GM13977 (cell line): ENCODE measurements around the gene ACRV1.
"Not testable (repeated sequence)": the region's sequence is repeated elsewhere in the genome, so short reads cannot be mapped to it uniquely, and the experiment has no call there.

Source experiments
- DNase-seq: peaks from one replicate; pipeline ENCODE4 v3.0.0; 2012; ENCODE audit warnings: low spot score
- in situ Hi-C: fragments of 300-500 bp; cut with MboI; formaldehyde crosslinking; loops from one replicate; pipeline ENCODE4 v1.12.0; 2022; ENCODE audit warnings: low sequenced_read_pairs, low pct_unique_long_range_greater_than_20kb, mixed read lengths, inconsistent platforms; ENCODE audit not compliant: unreplicated experiment
- TF ChIP-seq, protein P1 (sequence below): IDR thresholded peaks from 2 replicates; pipeline ENCODE4 v1.5.1; 2012; ENCODE audit warnings: mild to moderate bottlenecking, control low read depth; ENCODE audit not compliant: insufficient read depth; ENCODE audit errors: extremely low read depth, missing control alignments

ACRV1 gene

GRCh38 chr11:125680747-125681146 is at the start of gene ACRV1:
TSS of gene ACRV1 (minus strand) at chr11:125680847. CDS start at chr11:125680780, 67 bp downstream.
- in situ Hi-C loops: no loop called here
- DNase-seq: no peak
- TF ChIP-seq, protein P1, sequence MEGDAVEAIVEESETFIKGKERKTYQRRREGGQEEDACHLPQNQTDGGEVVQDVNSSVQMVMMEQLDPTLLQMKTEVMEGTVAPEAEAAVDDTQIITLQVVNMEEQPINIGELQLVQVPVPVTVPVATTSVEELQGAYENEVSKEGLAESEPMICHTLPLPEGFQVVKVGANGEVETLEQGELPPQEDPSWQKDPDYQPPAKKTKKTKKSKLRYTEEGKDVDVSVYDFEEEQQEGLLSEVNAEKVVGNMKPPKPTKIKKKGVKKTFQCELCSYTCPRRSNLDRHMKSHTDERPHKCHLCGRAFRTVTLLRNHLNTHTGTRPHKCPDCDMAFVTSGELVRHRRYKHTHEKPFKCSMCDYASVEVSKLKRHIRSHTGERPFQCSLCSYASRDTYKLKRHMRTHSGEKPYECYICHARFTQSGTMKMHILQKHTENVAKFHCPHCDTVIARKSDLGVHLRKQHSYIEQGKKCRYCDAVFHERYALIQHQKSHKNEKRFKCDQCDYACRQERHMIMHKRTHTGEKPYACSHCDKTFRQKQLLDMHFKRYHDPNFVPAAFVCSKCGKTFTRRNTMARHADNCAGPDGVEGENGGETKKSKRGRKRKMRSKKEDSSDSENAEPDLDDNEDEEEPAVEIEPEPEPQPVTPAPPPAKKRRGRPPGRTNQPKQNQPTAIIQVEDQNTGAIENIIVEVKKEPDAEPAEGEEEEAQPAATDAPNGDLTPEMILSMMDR: no peak

- in situ Hi-C loops: no loop called here
- no peak for DNase-seq
- TF ChIP-seq, protein P1: no peak
These were observed 48.3 kb upstream of the ACRV1 start for GRCh38 chr11:125728969-125729368.

DNA sequence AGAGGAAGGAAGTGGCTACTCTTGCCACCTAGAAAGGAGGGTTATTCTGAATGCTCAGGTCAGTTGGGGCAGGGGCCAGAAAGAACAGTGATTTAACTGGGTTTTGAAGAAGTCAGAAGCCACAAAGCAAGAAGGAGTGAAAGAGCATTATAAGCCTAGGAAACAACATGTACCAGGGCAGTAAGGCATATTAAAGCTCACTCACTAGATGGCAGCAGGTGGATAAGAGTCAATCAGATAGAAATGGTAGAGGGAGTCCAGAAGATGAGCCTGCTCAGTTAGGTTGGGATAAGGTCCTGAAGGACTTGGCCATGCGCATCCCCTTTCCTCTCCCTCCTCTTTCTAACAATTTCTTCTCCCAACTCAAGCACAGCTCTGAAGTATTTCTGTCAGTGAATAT is 43.5 kb upstream of the ACRV1 start:
- in situ Hi-C loops: no loop called here
- no peak for DNase-seq
- TF ChIP-seq, protein P1: peak; percentile 16

DNA sequence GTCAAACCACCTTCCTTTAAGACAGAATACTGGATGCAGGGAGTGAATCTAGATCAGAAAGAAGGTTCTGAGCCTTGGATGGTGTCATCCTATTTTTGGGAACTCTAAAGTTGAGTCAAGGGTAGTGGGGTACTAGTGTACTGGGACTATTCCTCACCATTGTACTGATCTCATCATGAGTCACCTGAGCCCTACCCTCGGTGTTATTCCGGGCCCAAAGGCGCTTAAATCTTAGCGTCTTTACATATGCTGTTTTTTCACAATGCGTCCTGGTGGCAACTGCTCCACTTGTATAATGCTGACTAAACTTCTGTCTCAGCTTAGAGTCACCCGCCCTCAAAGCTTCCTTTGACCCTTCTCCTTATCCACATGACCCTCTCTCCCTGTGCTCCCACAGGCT is 40.1 kb upstream of the ACRV1 start:
- TF ChIP-seq, protein P1: no peak
- in situ Hi-C loops: no loop called here

DNA sequence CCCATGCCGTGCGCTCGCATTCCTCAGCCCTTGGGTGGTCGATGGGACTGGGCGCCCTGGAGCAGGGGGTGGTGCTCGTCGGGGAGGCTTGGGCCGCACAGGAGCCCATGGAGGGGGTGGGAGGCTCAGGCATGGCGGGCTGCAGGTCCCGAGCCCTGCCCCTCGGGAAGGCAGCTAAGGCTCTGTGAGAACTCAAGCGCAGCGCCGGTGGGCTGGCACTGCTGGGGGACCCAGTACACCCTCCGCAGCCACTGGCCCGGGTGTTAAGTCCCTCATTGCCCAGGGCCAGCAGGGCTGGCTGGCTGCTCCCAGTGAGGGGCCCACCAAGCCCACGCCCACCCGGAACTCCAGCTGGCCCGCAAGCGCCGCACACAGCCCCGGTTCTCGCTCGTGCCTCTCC is 24.0 kb upstream of the ACRV1 start:
- DNase-seq, in situ Hi-C loops: not testable (repeated sequence)

More for the DNA sequence above, 40.1 kb upstream of the ACRV1 start:
- DNase-seq: no peak

- in situ Hi-C loops: no loop called here
- TF ChIP-seq, protein P1: no peak
- no peak for DNase-seq
These were observed 21.4 kb upstream of the ACRV1 start for GRCh38 chr11:125701858-125702621.

DNA sequence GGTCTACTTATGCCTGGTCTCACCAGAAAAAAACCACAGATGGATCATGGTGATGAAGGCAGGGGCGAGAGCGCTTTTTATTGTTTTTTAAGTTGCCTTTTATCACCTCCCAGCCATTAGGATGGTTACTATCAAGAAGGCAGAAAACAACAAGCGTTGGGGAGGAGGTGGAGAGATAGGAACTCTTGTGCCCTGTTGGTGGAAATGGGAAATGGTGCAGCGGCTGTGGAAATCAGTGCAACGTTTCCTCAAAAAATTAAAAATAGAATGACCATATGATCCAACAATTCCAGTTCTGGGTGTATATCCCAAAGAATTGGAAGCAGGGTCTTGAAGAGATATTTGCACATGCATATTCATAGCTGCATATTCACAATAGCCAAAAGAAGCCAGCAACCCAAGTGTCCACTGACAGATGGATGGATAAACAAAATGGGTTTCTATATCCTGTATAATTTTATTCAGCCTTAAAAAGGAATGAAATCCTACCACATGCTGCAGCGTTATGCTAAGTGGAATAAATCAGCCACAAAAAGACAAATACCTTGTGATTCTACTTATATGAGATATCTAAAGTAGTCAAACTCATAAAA is 20.5 kb upstream of the ACRV1 start:
- in situ Hi-C loops: no loop called here
- no peak for DNase-seq
- TF ChIP-seq, protein P1: no peak
